Mesothelial cell of epicardium (in vitro differentiated cells): ENCODE data around the gene NUP133. TPM values are rescaled to one million over a fixed set of nuclear protein-coding genes. Genes with fewer than 3 reads are reported as not detected.

Source experiments
- DNase-seq, 2 experiments: peaks; one replicate each; pipeline ENCODE4 v3.0.0; 2021; ENCODE audit warnings: low spot score in 2 of 2; ENCODE audit not compliant: unreplicated experiment in 2 of 2
- H3K27ac Mint-ChIP-seq: 2 replicates; pipeline ENCODE4 v1.8.0; 2021; ENCODE audit warnings: mixed read lengths
- H3K27me3 Mint-ChIP-seq: 2 replicates; pipeline ENCODE4 v1.8.0; 2021; ENCODE audit warnings: low read depth, mixed read lengths
- H3K36me3 Mint-ChIP-seq: 2 replicates; pipeline ENCODE4 v1.8.0; 2021; ENCODE audit warnings: mixed read lengths
- H3K4me1 Mint-ChIP-seq: 2 replicates; pipeline ENCODE4 v1.8.0; 2021; ENCODE audit warnings: mixed read lengths
- H3K4me3 Mint-ChIP-seq: 2 replicates; pipeline ENCODE4 v1.8.0; 2021; ENCODE audit warnings: mild to moderate bottlenecking, moderate library complexity, mixed read lengths
- H3K9me3 Mint-ChIP-seq: 2 replicates; pipeline ENCODE4 v1.8.0; 2021; ENCODE audit warnings: mixed read lengths
- total RNA-seq: library from RNA; stranded (reverse); gene quantifications from 3 replicates; pipeline ENCODE4 v1.2.1, GENCODE V29; 2021
- TF ChIP-seq, protein P1 (sequence below): fragments of 200-600 bp; sonication (generic); IDR thresholded peaks from one replicate; pipeline ENCODE4 v1.5.0; 2021; ENCODE audit warnings: antibody characterized with exemption; ENCODE audit not compliant: unreplicated experiment

Gene NUP133
- total RNA-seq, 1 donor from 2014 or later: 51.7 TPM

DNA sequence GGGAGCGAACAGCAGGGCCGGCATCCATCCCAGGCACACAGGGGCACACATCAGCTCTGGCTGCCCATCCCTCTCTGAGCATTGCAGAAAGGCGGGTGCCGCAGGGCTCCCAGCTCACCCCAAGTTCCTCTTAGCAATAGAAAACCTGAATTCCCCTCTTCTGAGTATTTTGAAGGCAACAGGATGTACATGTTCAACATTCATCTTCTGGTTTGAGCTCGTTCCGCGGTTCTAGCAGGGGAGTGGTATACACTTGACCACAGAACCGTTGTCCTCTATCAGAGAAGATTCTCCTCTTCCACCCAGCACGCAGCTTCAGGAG is 97.8 kb downstream of the NUP133 start:
- no peaks in the 10 kb centered on the region for H3K9me3 Mint-ChIP-seq
- H3K36me3 Mint-ChIP-seq: no peaks in the 10 kb centered on the region
- H3K4me1 Mint-ChIP-seq: peaks cover 30% of the 10 kb centered on the region
- TF ChIP-seq, protein P1, sequence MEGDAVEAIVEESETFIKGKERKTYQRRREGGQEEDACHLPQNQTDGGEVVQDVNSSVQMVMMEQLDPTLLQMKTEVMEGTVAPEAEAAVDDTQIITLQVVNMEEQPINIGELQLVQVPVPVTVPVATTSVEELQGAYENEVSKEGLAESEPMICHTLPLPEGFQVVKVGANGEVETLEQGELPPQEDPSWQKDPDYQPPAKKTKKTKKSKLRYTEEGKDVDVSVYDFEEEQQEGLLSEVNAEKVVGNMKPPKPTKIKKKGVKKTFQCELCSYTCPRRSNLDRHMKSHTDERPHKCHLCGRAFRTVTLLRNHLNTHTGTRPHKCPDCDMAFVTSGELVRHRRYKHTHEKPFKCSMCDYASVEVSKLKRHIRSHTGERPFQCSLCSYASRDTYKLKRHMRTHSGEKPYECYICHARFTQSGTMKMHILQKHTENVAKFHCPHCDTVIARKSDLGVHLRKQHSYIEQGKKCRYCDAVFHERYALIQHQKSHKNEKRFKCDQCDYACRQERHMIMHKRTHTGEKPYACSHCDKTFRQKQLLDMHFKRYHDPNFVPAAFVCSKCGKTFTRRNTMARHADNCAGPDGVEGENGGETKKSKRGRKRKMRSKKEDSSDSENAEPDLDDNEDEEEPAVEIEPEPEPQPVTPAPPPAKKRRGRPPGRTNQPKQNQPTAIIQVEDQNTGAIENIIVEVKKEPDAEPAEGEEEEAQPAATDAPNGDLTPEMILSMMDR: no peak
- DNase-seq: no peak
- peaks cover 51% of the 10 kb centered on the region for H3K27me3 Mint-ChIP-seq
- no peak overlapping the region for H3K27ac Mint-ChIP-seq
- no peak overlapping the region for H3K4me3 Mint-ChIP-seq

GRCh38 chr1:229409616-229410369 is 98.3 kb downstream of the NUP133 start:
- Mint-ChIP-seq H3K9me3 (no peaks in the 10 kb centered on the region), H3K27me3 (peaks cover 55% of the 10 kb centered on the region), H3K4me1 (peaks cover 30% of the 10 kb centered on the region), H3K4me3 (no peak overlapping the region), H3K36me3 (no peaks in the 10 kb centered on the region), H3K27ac (no peak overlapping the region)
- TF ChIP-seq, protein P1: no peak
- no peak for DNase-seq

DNA sequence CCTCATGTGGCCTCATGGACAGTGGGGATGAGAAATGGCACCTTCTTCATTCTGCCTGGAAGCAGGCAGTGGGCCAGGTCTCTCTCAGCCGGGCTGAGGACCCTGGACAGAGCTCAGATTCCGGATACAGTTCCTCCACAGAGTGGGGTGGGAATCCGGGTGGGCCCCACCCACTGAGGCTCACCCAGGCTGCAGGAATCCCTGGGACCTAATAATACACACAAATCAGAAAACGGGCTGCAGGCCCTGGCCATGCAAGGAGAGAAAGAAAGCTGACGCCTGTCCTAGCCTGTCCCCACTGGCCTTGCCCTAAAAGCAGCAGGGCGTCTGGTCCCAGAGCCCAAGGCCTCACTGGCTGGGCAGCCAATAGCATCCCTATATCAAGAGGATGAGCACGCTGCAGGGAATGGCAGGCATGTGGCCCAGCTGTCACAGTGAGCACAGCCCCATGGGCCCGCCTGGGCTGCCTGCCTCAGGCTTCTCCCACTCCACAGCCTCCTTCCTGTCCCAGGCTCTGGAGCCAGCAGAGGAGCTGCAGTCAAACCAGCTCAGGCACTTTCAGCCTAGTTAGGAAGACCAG is 99.6 kb downstream of the NUP133 start:
- Mint-ChIP-seq H3K4me1 (peaks cover 30% of the 10 kb centered on the region), H3K36me3 (no peaks in the 10 kb centered on the region), H3K27me3 (peaks cover 64% of the 10 kb centered on the region), H3K9me3 (no peaks in the 10 kb centered on the region), H3K27ac (no peak overlapping the region), H3K4me3 (no peak overlapping the region)
- TF ChIP-seq, protein P1: no peak
- DNase-seq: no peak

DNA sequence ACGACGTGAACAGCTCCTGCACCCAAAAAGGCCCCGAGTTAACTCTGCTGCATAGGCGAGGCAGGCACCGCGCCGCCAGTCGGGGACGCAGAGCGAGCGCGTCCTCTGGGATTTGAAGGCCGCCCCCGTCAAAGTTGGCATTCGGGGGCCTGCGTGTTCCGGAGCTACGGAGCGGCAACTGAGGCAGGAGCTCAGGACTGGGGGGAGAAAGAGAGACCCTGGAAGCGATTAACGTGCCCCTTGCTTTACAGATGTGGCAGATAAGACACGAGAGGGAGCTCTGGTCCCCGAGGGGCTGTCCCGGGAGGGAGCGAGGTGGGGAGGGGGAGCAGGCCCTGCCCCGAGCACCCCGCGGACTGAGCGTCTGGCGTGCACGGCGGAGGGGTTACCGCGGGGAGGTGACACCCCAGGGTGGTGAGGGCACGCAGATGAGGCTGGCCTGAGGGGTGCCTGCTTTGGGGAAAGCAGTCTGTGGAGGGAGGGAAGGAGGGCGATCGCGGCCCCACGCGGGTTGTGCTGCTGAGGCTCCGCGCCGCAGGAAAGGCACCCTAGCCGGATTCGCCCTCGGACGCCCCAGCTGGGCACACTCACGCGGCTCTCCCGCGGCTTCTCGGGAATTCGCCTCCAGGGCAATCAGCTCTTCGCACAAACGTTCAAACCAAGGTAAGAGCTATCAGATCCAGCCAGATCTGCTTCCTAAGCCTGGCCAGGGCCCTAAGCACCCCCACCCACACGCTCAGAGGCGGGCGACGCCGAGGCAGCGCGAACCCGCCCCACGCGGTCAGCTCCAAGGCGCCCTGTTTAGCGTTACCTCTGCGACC is 100.7 kb downstream of the NUP133 start:
- DNase-seq: no peak
- Mint-ChIP-seq H3K4me3 (peak overlapping the region; percentile 58), H3K27ac (no peak overlapping the region), H3K36me3 (no peaks in the 10 kb centered on the region), H3K4me1 (peaks cover 28% of the 10 kb centered on the region), H3K9me3 (no peaks in the 10 kb centered on the region), H3K27me3 (peaks cover 73% of the 10 kb centered on the region)
- TF ChIP-seq, protein P1: no peak

DNA sequence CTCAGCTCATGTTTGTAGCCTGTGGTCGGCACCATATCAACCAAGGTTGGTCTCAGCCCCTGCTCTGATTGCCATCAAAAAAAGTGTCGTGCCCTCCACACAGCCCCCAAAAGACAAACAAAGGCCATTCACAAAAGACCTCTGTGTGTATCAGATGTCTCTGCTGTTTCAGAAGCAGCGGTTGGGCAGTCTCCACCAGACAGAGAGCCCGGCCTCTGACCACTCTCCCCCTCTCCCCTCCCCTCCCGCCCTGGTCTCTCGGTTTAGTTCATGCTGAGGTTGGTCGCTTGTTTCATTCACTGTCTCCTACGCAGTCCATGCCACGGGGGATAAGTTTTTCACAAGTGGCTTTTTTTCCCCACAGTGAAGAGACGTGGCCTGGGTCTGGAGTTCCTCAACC is 101.3 kb downstream of the NUP133 start:
- Mint-ChIP-seq H3K4me3 (peak overlapping the region; percentile 58), H3K9me3 (no peaks in the 10 kb centered on the region), H3K27me3 (peaks cover 75% of the 10 kb centered on the region), H3K27ac (no peak overlapping the region), H3K4me1 (peaks cover 28% of the 10 kb centered on the region), H3K36me3 (no peaks in the 10 kb centered on the region)
- DNase-seq: no peak
- TF ChIP-seq, protein P1: no peak
